GM12878 (cell line): ENCODE measurements around the gene ADGRL3. TPM values are rescaled to one million over a fixed set of nuclear protein-coding genes. Genes with fewer than 3 reads are reported as not detected.

Source experiments
- ATAC-seq: fragments of 200-7000 bp; cut with Tn5 transposase; 3 replicates; pipeline ENCODE4 v1.9.1; 2020; ENCODE audit warnings: mild to moderate bottlenecking, moderate library complexity
- BruUV-seq: library from RNA; stranded (reverse); fragments of 400-500 nt; replicated peaks from 2 replicates; lab custom pipeline; 2021; lab: Mats Ljungman, UMichigan
- CTCF ChIA-PET: fragments of 300-600 bp; sonication (Branson Sonifier 250); formaldehyde crosslinking; extraction: SDS; loops from one replicate; lab custom pipeline; 2021; ENCODE audit warnings: inconsistent platforms; lab: Yijun Ruan, JAX
- POLR2A ChIA-PET: fragments of 350-600 bp; formaldehyde crosslinking; extraction: SDS; loops from one replicate; lab custom pipeline; 2021; ENCODE audit warnings: inconsistent platforms; lab: Charles Lee
- RAD21 ChIA-PET: fragments of 300-600 bp; sonication (Branson Sonifier 250); formaldehyde crosslinking; loops from one replicate; lab custom pipeline; 2023; ENCODE audit warnings: antibody characterized with exemption; ENCODE audit not compliant: unreplicated experiment; lab: Charles Lee
- SMC1A ChIA-PET: fragments of 300-600 bp; sonication (Branson Sonifier 250); formaldehyde crosslinking; loops from one replicate; lab custom pipeline; 2023; ENCODE audit not compliant: unreplicated experiment, uncharacterized antibody; lab: Charles Lee
- DNase-seq: peaks from one replicate; pipeline ENCODE4 v3.0.0-alpha.2; 2011; ENCODE audit warnings: low read depth, low spot score
- FAIRE-seq: peaks from 3 replicates; lab custom pipeline; 2011; peaks lifted over from hg19 to GRCh38; lab: Jason Lieb, UNC
- H2AFZ ChIP-seq: 2 replicates; pipeline ENCODE4 v1.6.0; 2011; ENCODE audit warnings: low read depth, low read length, control low read depth; ENCODE audit not compliant: control insufficient read depth
- H3K27ac ChIP-seq: 2 replicates; pipeline ENCODE4 v1.5.1; 2011; ENCODE audit warnings: control low read depth; ENCODE audit not compliant: control insufficient read depth, insufficient read depth
- H3K27me3 ChIP-seq, 2 experiments: replicated peaks in 1 of 2; 2 replicates each; pipeline versions ENCODE4 v1.6.0 to v1.6.1; 2011; ENCODE audit warnings: low read length in 1 of 2; ENCODE audit not compliant: control insufficient read depth in 2 of 2, insufficient read depth in 2 of 2
- H3K36me3 ChIP-seq, 2 experiments: 2 replicates each; pipeline ENCODE4 v1.5.1; 2011; ENCODE audit warnings: low read length in 1 of 2; ENCODE audit not compliant: control insufficient read depth in 2 of 2, insufficient read depth in 2 of 2
- H3K4me1 ChIP-seq: 2 replicates; pipeline ENCODE4 v1.6.1; 2011; ENCODE audit warnings: mild to moderate bottlenecking, low read length, moderate library complexity, mixed read lengths; ENCODE audit not compliant: control insufficient read depth, insufficient read depth
- H3K4me2 ChIP-seq: 2 replicates; pipeline ENCODE4 v1.6.0; 2011; ENCODE audit warnings: control low read depth; ENCODE audit not compliant: control insufficient read depth, insufficient read depth
- H3K4me3 ChIP-seq: fragments of 200-600 bp; sonication (generic); 2 replicates; pipeline ENCODE4 v1.5.1; 2016
- H3K79me2 ChIP-seq: 2 replicates; pipeline ENCODE4 v1.6.0; 2011; ENCODE audit warnings: low read length; ENCODE audit not compliant: control insufficient read depth, insufficient read depth
- H3K9ac ChIP-seq: 2 replicates; pipeline ENCODE4 v1.8.0; 2011; ENCODE audit warnings: low read length, control low read depth, mixed read lengths; ENCODE audit not compliant: control insufficient read depth, insufficient read depth
- H3K9me3 ChIP-seq: replicated peaks from 3 replicates; pipeline ENCODE4 v1.5.1; 2011; ENCODE audit warnings: mild to moderate bottlenecking, low read length; ENCODE audit not compliant: control insufficient read depth, insufficient read depth
- H4K20me1 ChIP-seq: 2 replicates; pipeline ENCODE4 v1.6.0; 2011; ENCODE audit not compliant: control insufficient read depth, insufficient read depth
- CREM ChIP-seq: IDR thresholded peaks from 2 replicates; pipeline ENCODE4 v1.6.1; 2014; ENCODE audit warnings: antibody characterized with exemption, low read depth
- EGR1 ChIP-seq, 2 experiments: IDR thresholded peaks; 1 replicate in 1 of 2; 2 replicates in 1 of 2; pipeline ENCODE4 v1.6.1; 2011 to 2012; ENCODE audit warnings: low read depth in 2 of 2, low read length in 2 of 2, borderline replicate concordance in 1 of 2, mild to moderate bottlenecking in 1 of 2, moderate library complexity in 1 of 2
- FOXK2 ChIP-seq: fragments of 450-650 bp; IDR thresholded peaks from 2 replicates; pipeline ENCODE4 v1.6.1; 2017; ENCODE audit warnings: mild to moderate bottlenecking, moderate library complexity
- NR2C2 ChIP-seq: IDR thresholded peaks from 2 replicates; pipeline ENCODE4 v1.6.1; 2011; ENCODE audit warnings: borderline replicate concordance, low read depth; ENCODE audit not compliant: control insufficient read depth, insufficient read length
- PAX5 ChIP-seq: IDR thresholded peaks from 2 replicates; pipeline ENCODE4 v1.6.1; 2011; ENCODE audit warnings: low read depth, low read length, borderline replicate concordance
- PML ChIP-seq: IDR thresholded peaks from 2 replicates; pipeline ENCODE4 v1.6.1; 2012; ENCODE audit warnings: low read length, inconsistent platforms
- RBBP5 ChIP-seq: fragments of 200-600 bp; sonication (generic); conservative IDR thresholded peaks from 2 replicates; pipeline ENCODE4 v1.6.1; 2016
- SIN3A ChIP-seq: IDR thresholded peaks from 2 replicates; pipeline ENCODE4 v1.6.1; 2012; ENCODE audit warnings: low read depth, low read length, improper control_type of control experiment
- SMAD5 ChIP-seq: IDR thresholded peaks from 2 replicates; pipeline ENCODE4 v1.6.1; 2016; ENCODE audit warnings: antibody characterized with exemption, low read depth
- TARDBP ChIP-seq: IDR thresholded peaks from 2 replicates; pipeline ENCODE4 v1.6.1; 2016; ENCODE audit warnings: borderline replicate concordance
- TCF12 ChIP-seq: IDR thresholded peaks from 2 replicates; pipeline ENCODE4 v1.6.1; 2011; ENCODE audit warnings: low read depth, mild to moderate bottlenecking, low read length
- ZNF207 ChIP-seq: fragments of 450-650 bp; IDR thresholded peaks from 2 replicates; pipeline ENCODE4 v1.6.1; 2014; ENCODE audit warnings: antibody characterized with exemption, mild to moderate bottlenecking, borderline replicate concordance
- ZNF622 ChIP-seq: fragments of 450-650 bp; IDR thresholded peaks from 2 replicates; pipeline ENCODE4 v1.6.1; 2017; ENCODE audit warnings: mild to moderate bottlenecking, inconsistent platforms
- ZZZ3 ChIP-seq: IDR thresholded peaks from 2 replicates; pipeline ENCODE4 v1.6.1; 2011; ENCODE audit warnings: low read depth; ENCODE audit not compliant: control insufficient read depth, insufficient read length
- WGBS: methylation state at CpG from one replicate; pipeline ENCODE4 v1.1.6; 2016; ENCODE audit warnings: low lambda C conversion rate; ENCODE audit not compliant: insufficient replicate concordance, insufficient coverage; ENCODE audit errors: missing lambda C conversion rate; 5-methylcytosine and 5-hydroxymethylcytosine counted together
- in situ Hi-C: fragments of 300-500 bp; cut with MboI; formaldehyde crosslinking; loops from 9 replicates; pipeline ENCODE4 v1.14.3; 2018; ENCODE audit warnings: mixed read lengths
- intact Hi-C: fragments of 100-400 bp; cut with micrococcal nuclease; formaldehyde crosslinking; loops from one replicate; pipeline ENCODE4 v1.14.2; 2022; ENCODE audit not compliant: unreplicated experiment
- polyA plus RNA-seq, 11 experiments: library from polyadenylated mRNA; depleted of rRNA in 4 of 11; unstranded in 6 of 11; stranded (reverse) in 5 of 11; fragments of >200 nt; fragmentation: Nextera tagmentation in 4 of 11; fragmentation: Illumina TruSeq in 1 of 11; extraction: Ambion mirVana in 4 of 11; extraction: Trizol in 1 of 11; gene quantifications; 1 replicate in 1 of 11; 2 replicates in 10 of 11; pipeline versions ENCODE4 v1.2.1 to v1.2.3, GENCODE V29; 2011 to 2016; ENCODE audit warnings: inconsistent platforms in 2 of 11, missing spikeins in 2 of 11, low read depth in 1 of 11
- total RNA-seq, 4 experiments: library from RNA; depleted of rRNA in 3 of 4; stranded (reverse); fragments of >200 nt in 3 of 4; fragmentation: Illumina TruSeq in 1 of 4; extraction: Trizol in 1 of 4; gene quantifications; 2 replicates each; pipeline versions ENCODE4 v1.2.1 to v1.2.3, GENCODE V29; 2013 to 2021
- TF ChIP-seq, protein P1 (sequence below): fragments of 450-650 bp; IDR thresholded peaks from 2 replicates; pipeline ENCODE4 v1.6.1; 2016; ENCODE audit warnings: mild to moderate bottlenecking
- TF ChIP-seq, protein P2 (sequence below): IDR thresholded peaks from 2 replicates; pipeline ENCODE4 v1.6.1; 2011; ENCODE audit warnings: low read depth, low read length, improper control_type of control experiment, borderline replicate concordance
- TF ChIP-seq, protein P3 (sequence below): fragments of 150-350 bp; IDR thresholded peaks from 2 replicates; pipeline ENCODE4 v1.6.1; 2014; ENCODE audit warnings: mild to moderate bottlenecking, low read depth, low read length
- TF ChIP-seq, protein P4 (sequence below): fragments of 150-350 bp; IDR thresholded peaks from 2 replicates; pipeline ENCODE4 v1.6.1; 2016; ENCODE audit warnings: low read depth, low read length

Gene ADGRL3
- total and polyA plus RNA-seq, 10 of the 15 experiments (the other 5 are each of a cell fraction or from before 2014, with no cell fraction given), result 1.1 TPM; not detected in 9

- ChIA-PET CTCF (interaction anchor here (1.1 to 1.9 kb wide), 5 partner anchors 9 to 735 kb away, joined by 3 to 7 read pairs (median 4); no protein-coding TSS in a partner anchor), POLR2A (no interaction called here), RAD21 (interaction anchor here (0.7 to 1.7 kb wide), 6 partner anchors 9 to 750 kb away, joined by 3 to 9 read pairs (median 4); no protein-coding TSS in a partner anchor), SMC1A (interaction anchor here (0.7 to 2.0 kb wide), 5 partner anchors 10 to 517 kb away, joined by 3 to 14 read pairs (median 6); no protein-coding TSS in a partner anchor)
- Histone ChIP-seq H3K4me2 (no peak overlapping the region), H3K4me3 (no peak overlapping the region), H3K9me3 (no peaks in the 10 kb centered on the region), H3K4me1 (no peaks in the 10 kb centered on the region), H3K9ac (no peak overlapping the region), H3K36me3 (no peaks in the 10 kb centered on the region), H3K27ac (no peak overlapping the region), H2AFZ (no peak overlapping the region), H4K20me1 (no peaks in the 10 kb centered on the region), H3K79me2 (no peaks in the 10 kb centered on the region), H3K27me3 (no peaks in the 10 kb centered on the region)
- BruUV-seq, result no TSS peak
- ATAC-seq (no peak), FAIRE-seq (no peak), DNase-seq (no peak)
- intact Hi-C loops (no loop called here), in situ Hi-C loops (no loop called here)
- 0% methylated on average over 2 of the region's 2 CpGs for WGBS
- TF ChIP-seq, protein P1, sequence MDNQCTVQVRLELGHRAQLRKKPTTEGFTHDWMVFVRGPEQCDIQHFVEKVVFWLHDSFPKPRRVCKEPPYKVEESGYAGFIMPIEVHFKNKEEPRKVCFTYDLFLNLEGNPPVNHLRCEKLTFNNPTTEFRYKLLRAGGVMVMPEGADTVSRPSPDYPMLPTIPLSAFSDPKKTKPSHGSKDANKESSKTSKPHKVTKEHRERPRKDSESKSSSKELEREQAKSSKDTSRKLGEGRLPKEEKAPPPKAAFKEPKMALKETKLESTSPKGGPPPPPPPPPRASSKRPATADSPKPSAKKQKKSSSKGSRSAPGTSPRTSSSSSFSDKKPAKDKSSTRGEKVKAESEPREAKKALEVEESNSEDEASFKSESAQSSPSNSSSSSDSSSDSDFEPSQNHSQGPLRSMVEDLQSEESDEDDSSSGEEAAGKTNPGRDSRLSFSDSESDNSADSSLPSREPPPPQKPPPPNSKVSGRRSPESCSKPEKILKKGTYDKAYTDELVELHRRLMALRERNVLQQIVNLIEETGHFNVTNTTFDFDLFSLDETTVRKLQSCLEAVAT, result no peak
- TF ChIP-seq, protein P2, sequence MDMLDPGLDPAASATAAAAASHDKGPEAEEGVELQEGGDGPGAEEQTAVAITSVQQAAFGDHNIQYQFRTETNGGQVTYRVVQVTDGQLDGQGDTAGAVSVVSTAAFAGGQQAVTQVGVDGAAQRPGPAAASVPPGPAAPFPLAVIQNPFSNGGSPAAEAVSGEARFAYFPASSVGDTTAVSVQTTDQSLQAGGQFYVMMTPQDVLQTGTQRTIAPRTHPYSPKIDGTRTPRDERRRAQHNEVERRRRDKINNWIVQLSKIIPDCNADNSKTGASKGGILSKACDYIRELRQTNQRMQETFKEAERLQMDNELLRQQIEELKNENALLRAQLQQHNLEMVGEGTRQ, result no peak
- TF ChIP-seq ZZZ3 (no peak), FOXK2 (no peak), TARDBP (no peak), ZNF622 (no peak), PAX5 (no peak), RBBP5 (no peak), CREM (no peak), NR2C2 (no peak), EGR1 (IDR thresholded peaks at IDR 0.05; ENCODE audit: borderline replicate concordance in 1 of 2, low read depth in 2 of 2, low read length in 2 of 2) (no peak), TCF12 (no peak), SIN3A (no peak), PML (no peak), SMAD5 (no peak), ZNF207 (no peak)
- TF ChIP-seq, protein P3, sequence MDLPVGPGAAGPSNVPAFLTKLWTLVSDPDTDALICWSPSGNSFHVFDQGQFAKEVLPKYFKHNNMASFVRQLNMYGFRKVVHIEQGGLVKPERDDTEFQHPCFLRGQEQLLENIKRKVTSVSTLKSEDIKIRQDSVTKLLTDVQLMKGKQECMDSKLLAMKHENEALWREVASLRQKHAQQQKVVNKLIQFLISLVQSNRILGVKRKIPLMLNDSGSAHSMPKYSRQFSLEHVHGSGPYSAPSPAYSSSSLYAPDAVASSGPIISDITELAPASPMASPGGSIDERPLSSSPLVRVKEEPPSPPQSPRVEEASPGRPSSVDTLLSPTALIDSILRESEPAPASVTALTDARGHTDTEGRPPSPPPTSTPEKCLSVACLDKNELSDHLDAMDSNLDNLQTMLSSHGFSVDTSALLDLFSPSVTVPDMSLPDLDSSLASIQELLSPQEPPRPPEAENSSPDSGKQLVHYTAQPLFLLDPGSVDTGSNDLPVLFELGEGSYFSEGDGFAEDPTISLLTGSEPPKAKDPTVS, result no peak
- TF ChIP-seq, protein P4, sequence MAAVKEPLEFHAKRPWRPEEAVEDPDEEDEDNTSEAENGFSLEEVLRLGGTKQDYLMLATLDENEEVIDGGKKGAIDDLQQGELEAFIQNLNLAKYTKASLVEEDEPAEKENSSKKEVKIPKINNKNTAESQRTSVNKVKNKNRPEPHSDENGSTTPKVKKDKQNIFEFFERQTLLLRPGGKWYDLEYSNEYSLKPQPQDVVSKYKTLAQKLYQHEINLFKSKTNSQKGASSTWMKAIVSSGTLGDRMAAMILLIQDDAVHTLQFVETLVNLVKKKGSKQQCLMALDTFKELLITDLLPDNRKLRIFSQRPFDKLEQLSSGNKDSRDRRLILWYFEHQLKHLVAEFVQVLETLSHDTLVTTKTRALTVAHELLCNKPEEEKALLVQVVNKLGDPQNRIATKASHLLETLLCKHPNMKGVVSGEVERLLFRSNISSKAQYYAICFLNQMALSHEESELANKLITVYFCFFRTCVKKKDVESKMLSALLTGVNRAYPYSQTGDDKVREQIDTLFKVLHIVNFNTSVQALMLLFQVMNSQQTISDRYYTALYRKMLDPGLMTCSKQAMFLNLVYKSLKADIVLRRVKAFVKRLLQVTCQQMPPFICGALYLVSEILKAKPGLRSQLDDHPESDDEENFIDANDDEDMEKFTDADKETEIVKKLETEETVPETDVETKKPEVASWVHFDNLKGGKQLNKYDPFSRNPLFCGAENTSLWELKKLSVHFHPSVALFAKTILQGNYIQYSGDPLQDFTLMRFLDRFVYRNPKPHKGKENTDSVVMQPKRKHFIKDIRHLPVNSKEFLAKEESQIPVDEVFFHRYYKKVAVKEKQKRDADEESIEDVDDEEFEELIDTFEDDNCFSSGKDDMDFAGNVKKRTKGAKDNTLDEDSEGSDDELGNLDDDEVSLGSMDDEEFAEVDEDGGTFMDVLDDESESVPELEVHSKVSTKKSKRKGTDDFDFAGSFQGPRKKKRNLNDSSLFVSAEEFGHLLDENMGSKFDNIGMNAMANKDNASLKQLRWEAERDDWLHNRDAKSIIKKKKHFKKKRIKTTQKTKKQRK, result no peak
Observed at GRCh38 chr4:61541459-61541858, 341.3 kb downstream of the ADGRL3 start.
